Gastrocnemius medialis (tissue), 4 donors: ENCODE results near the gene MINDY4. TPM values are rescaled to one million over a fixed set of nuclear protein-coding genes. Genes with fewer than 3 reads are reported as not detected.

ENCODE experiments used
- ATAC-seq, 2 donors: fragments of 150-250 bp; one replicate each; pipeline ENCODE4 v1.9.1; 2016
- DNase-seq, 2 donors: peaks; one replicate each; pipeline ENCODE4 v3.0.0-alpha.2; 2019
- H3K27ac ChIP-seq, 4 donors: fragments of 200-600 bp; sonication (generic); 1 replicate in 1 of 4; 2 replicates in 3 of 4; pipeline ENCODE4 v1.5.1; 2016 to 2018; ENCODE audit warnings: mild to moderate bottlenecking in 2 of 4, moderate library complexity in 1 of 4
- H3K27me3 ChIP-seq, 3 donors: fragments of 200-600 bp; sonication (generic) in 2 of 3; 1 replicate in 1 of 3; 2 replicates in 2 of 3; pipeline versions ENCODE4 v1.5.1 to v1.6.0; 2016 to 2019; ENCODE audit warnings: mild to moderate bottlenecking in 1 of 3, moderate library complexity in 1 of 3
- H3K36me3 ChIP-seq, 2 donors: fragments of 200-600 bp; sonication (generic) in 1 of 2; one replicate each; pipeline ENCODE4 v1.5.1; 2017 to 2018
- H3K4me1 ChIP-seq, 2 donors: fragments of 200-600 bp; sonication (generic) in 1 of 2; one replicate each; pipeline ENCODE4 v1.5.1; 2016 to 2017; ENCODE audit warnings: mild to moderate bottlenecking in 2 of 2
- H3K4me3 ChIP-seq, 4 donors: fragments of 200-600 bp; sonication (generic) in 3 of 4; 1 replicate in 1 of 4; 2 replicates in 3 of 4; pipeline ENCODE4 v1.5.1; 2016 to 2019; ENCODE audit warnings: mild to moderate bottlenecking in 2 of 4
- H3K9me3 ChIP-seq, 3 donors: fragments of 200-600 bp; sonication (generic) in 2 of 3; 1 replicate in 1 of 3; 2 replicates in 2 of 3; pipeline ENCODE4 v1.5.1; 2016 to 2019
- CTCF ChIP-seq, 5 experiments: fragments of 450-650 bp in 3 of 5; fragments of 200-600 bp in 2 of 5; sonication (generic) in 2 of 5; IDR thresholded peaks in 4 of 5; conservative IDR thresholded peaks in 1 of 5; 1 replicate in 4 of 5; 2 replicates in 1 of 5; pipeline ENCODE4 v1.5.1; 2016 to 2019; ENCODE audit warnings: antibody characterized with exemption in 5 of 5, mild to moderate bottlenecking in 3 of 5, moderate library complexity in 3 of 5
- POLR2A ChIP-seq, 2 donors: fragments of 450-650 bp; IDR thresholded peaks; one replicate each; pipeline ENCODE4 v1.6.1; 2017; ENCODE audit warnings: antibody characterized with exemption in 2 of 2, mild to moderate bottlenecking in 2 of 2, moderate library complexity in 2 of 2
- in situ Hi-C, 4 donors: fragments of 200-750 bp; cut with MboI; loops; one replicate each; pipeline versions ENCODE4 v1.15.0 to v1.8.0; 2017; ENCODE audit warnings: low sequenced_read_pairs in 4 of 4
- intact Hi-C: fragments of 100-400 bp; cut with DNase I; formaldehyde crosslinking; loops from one replicate; pipeline ENCODE4 v1.15.1; 2023; ENCODE audit warnings: low total_unique reads
- total RNA-seq, 4 donors: library from RNA; depleted of rRNA; stranded (reverse); fragments of >200 nt; gene quantifications; one replicate each; pipeline versions ENCODE4 v1.1.0 to v1.2.3, GENCODE V29; 2016

Gene MINDY4
- total RNA-seq: 1 to 10 TPM; 1.4 to 4.3 (median 3.0) TPM

GRCh38 chr7:30771174-30771879 lies at the start of gene MINDY4:
TSS of gene MINDY4 (plus strand) at chr7:30771417. CDS start at chr7:30771494, 77 bp downstream.
- peak within 1 kb of the TSS; percentile 68 to 90 (median 80) for H3K27ac ChIP-seq
- peaks cover 7 to 17% of the 10 kb centered on the region in 2 donors for H3K4me1 ChIP-seq
- in situ Hi-C loops: no loop called here
- H3K9me3 ChIP-seq: no peaks in the 10 kb centered on the region
- ATAC-seq: peak; percentile 87 to 91
- DNase-seq: peak; percentile 66 to 82
- no peaks in the 10 kb centered on the region for H3K27me3 ChIP-seq
- peak within 1 kb of the TSS; percentile 74 to 97 (median 84) for H3K4me3 ChIP-seq
- intact Hi-C loops: no loop called here
- H3K36me3 ChIP-seq: no peaks in the 10 kb centered on the region
- peak in 1 of 2 donors; percentile 21 for TF ChIP-seq POLR2A (IDR thresholded peaks at IDR 0.05)
- no peak for TF ChIP-seq CTCF (IDR thresholded peaks at IDR 0.05 in 4 of 5, conservative IDR thresholded peaks at IDR 0.05 in 1 of 5)

GRCh38 chr7:30722187-30722586 lies 49.0 kb upstream of the MINDY4 start:
- TF ChIP-seq POLR2A (IDR thresholded peaks at IDR 0.05) (no peak), CTCF (IDR thresholded peaks at IDR 0.05 in 4 of 5, conservative IDR thresholded peaks at IDR 0.05 in 1 of 5) (no peak)
- Histone ChIP-seq H3K9me3 (peaks cover 0 to 3% (median 0%) of the 10 kb centered on the region in 3 donors), H3K4me1 (no peaks in the 10 kb centered on the region), H3K27me3 (no peaks in the 10 kb centered on the region), H3K4me3 (no peak overlapping the region), H3K27ac (no peak overlapping the region), H3K36me3 (no peaks in the 10 kb centered on the region)
- DNase-seq (no peak), ATAC-seq (no peak)
- intact Hi-C loops: no loop called here
- in situ Hi-C loops: no loop called here

DNA sequence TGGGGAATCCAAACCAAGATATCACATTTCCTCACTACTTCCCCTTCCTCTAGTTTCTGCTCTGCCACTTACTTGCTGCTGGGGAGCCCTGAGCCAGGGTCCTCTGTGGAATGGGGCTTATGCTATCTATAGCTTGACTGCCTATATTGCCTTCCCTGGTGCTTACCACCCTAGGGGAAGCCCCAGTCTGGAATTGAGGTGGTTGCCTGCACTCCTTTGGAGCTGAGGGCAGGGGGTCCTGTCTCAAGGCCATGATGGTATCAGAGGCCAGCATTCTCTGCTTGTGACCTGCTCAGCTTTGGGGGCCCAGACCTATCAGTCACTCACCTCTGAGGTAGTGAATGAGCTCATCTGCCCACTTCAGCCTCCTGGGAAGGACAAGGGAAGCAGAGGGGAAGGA lies 48.5 kb upstream of the MINDY4 start:
- TF ChIP-seq POLR2A (IDR thresholded peaks at IDR 0.05) (no peak), CTCF (IDR thresholded peaks at IDR 0.05 in 4 of 5, conservative IDR thresholded peaks at IDR 0.05 in 1 of 5) (no peak)
- intact Hi-C loops (no loop called here), in situ Hi-C loops (no loop called here)
- Histone ChIP-seq H3K36me3 (no peaks in the 10 kb centered on the region), H3K27me3 (no peaks in the 10 kb centered on the region), H3K9me3 (peaks cover 0 to 3% (median 0%) of the 10 kb centered on the region in 3 donors), H3K4me3 (no peak overlapping the region), H3K27ac (no peak overlapping the region), H3K4me1 (no peaks in the 10 kb centered on the region)
- ATAC-seq (no peak), DNase-seq (no peak)

GRCh38 chr7:30723776-30724175 lies 47.4 kb upstream of the MINDY4 start:
- DNase-seq: no peak
- TF ChIP-seq CTCF (IDR thresholded peaks at IDR 0.05 in 4 of 5, conservative IDR thresholded peaks at IDR 0.05 in 1 of 5) (no peak), POLR2A (IDR thresholded peaks at IDR 0.05) (no peak)
- intact Hi-C loops (no loop called here), in situ Hi-C loops (no loop called here)
- ATAC-seq: no peak
- H3K4me3 ChIP-seq: no peak overlapping the region
- H3K4me1 ChIP-seq: no peaks in the 10 kb centered on the region
- H3K36me3 ChIP-seq: no peaks in the 10 kb centered on the region
- H3K27ac ChIP-seq: no peak overlapping the region
- no peaks in the 10 kb centered on the region for H3K27me3 ChIP-seq
- no peaks in the 10 kb centered on the region for H3K9me3 ChIP-seq
